GM12878 (cell line): ENCODE measurements around the gene INO80. TPM values are rescaled to one million over a fixed set of nuclear protein-coding genes. Genes with fewer than 3 reads are reported as not detected.

Source experiments
- ATAC-seq: fragments of 200-7000 bp; cut with Tn5 transposase; 3 replicates; pipeline ENCODE4 v1.9.1; 2020; ENCODE audit warnings: mild to moderate bottlenecking, moderate library complexity
- BruUV-seq: library from RNA; stranded (reverse); fragments of 400-500 nt; replicated peaks from 2 replicates; lab custom pipeline; 2021; lab: Mats Ljungman, UMichigan
- CTCF ChIA-PET: fragments of 300-600 bp; sonication (Branson Sonifier 250); formaldehyde crosslinking; extraction: SDS; loops from one replicate; lab custom pipeline; 2021; ENCODE audit warnings: inconsistent platforms; lab: Yijun Ruan, JAX
- POLR2A ChIA-PET: fragments of 350-600 bp; formaldehyde crosslinking; extraction: SDS; loops from one replicate; lab custom pipeline; 2021; ENCODE audit warnings: inconsistent platforms; lab: Charles Lee
- RAD21 ChIA-PET: fragments of 300-600 bp; sonication (Branson Sonifier 250); formaldehyde crosslinking; loops from one replicate; lab custom pipeline; 2023; ENCODE audit warnings: antibody characterized with exemption; ENCODE audit not compliant: unreplicated experiment; lab: Charles Lee
- SMC1A ChIA-PET: fragments of 300-600 bp; sonication (Branson Sonifier 250); formaldehyde crosslinking; loops from one replicate; lab custom pipeline; 2023; ENCODE audit not compliant: unreplicated experiment, uncharacterized antibody; lab: Charles Lee
- DNase-seq: peaks from one replicate; pipeline ENCODE4 v3.0.0-alpha.2; 2011; ENCODE audit warnings: low read depth, low spot score
- FAIRE-seq: peaks from 3 replicates; lab custom pipeline; 2011; peaks lifted over from hg19 to GRCh38; lab: Jason Lieb, UNC
- H2AFZ ChIP-seq: 2 replicates; pipeline ENCODE4 v1.6.0; 2011; ENCODE audit warnings: low read depth, low read length, control low read depth; ENCODE audit not compliant: control insufficient read depth
- H3K27ac ChIP-seq: 2 replicates; pipeline ENCODE4 v1.5.1; 2011; ENCODE audit warnings: control low read depth; ENCODE audit not compliant: control insufficient read depth, insufficient read depth
- H3K27me3 ChIP-seq, 2 experiments: replicated peaks in 1 of 2; 2 replicates each; pipeline versions ENCODE4 v1.6.0 to v1.6.1; 2011; ENCODE audit warnings: low read length in 1 of 2; ENCODE audit not compliant: control insufficient read depth in 2 of 2, insufficient read depth in 2 of 2
- H3K36me3 ChIP-seq, 2 experiments: 2 replicates each; pipeline ENCODE4 v1.5.1; 2011; ENCODE audit warnings: low read length in 1 of 2; ENCODE audit not compliant: control insufficient read depth in 2 of 2, insufficient read depth in 2 of 2
- H3K4me1 ChIP-seq: 2 replicates; pipeline ENCODE4 v1.6.1; 2011; ENCODE audit warnings: mild to moderate bottlenecking, low read length, moderate library complexity, mixed read lengths; ENCODE audit not compliant: control insufficient read depth, insufficient read depth
- H3K4me2 ChIP-seq: 2 replicates; pipeline ENCODE4 v1.6.0; 2011; ENCODE audit warnings: control low read depth; ENCODE audit not compliant: control insufficient read depth, insufficient read depth
- H3K4me3 ChIP-seq: fragments of 200-600 bp; sonication (generic); 2 replicates; pipeline ENCODE4 v1.5.1; 2016
- H3K79me2 ChIP-seq: 2 replicates; pipeline ENCODE4 v1.6.0; 2011; ENCODE audit warnings: low read length; ENCODE audit not compliant: control insufficient read depth, insufficient read depth
- H3K9ac ChIP-seq: 2 replicates; pipeline ENCODE4 v1.8.0; 2011; ENCODE audit warnings: low read length, control low read depth, mixed read lengths; ENCODE audit not compliant: control insufficient read depth, insufficient read depth
- H3K9me3 ChIP-seq: replicated peaks from 3 replicates; pipeline ENCODE4 v1.5.1; 2011; ENCODE audit warnings: mild to moderate bottlenecking, low read length; ENCODE audit not compliant: control insufficient read depth, insufficient read depth
- H4K20me1 ChIP-seq: 2 replicates; pipeline ENCODE4 v1.6.0; 2011; ENCODE audit not compliant: control insufficient read depth, insufficient read depth
- ATF2 ChIP-seq: IDR thresholded peaks from 2 replicates; pipeline ENCODE4 v1.6.1; 2012; ENCODE audit warnings: low read length, inconsistent platforms
- BCL3 ChIP-seq: IDR thresholded peaks from 2 replicates; pipeline ENCODE4 v1.6.1; 2011; ENCODE audit warnings: borderline replicate concordance, low read depth, mild to moderate bottlenecking, moderate library complexity, low read length; ENCODE audit not compliant: insufficient read depth, poor library complexity, severe bottlenecking
- CBX5 ChIP-seq: sonication (generic); IDR thresholded peaks from 2 replicates; pipeline ENCODE4 v1.6.1; 2016; ENCODE audit warnings: low read depth, moderate library complexity, mild to moderate bottlenecking, inconsistent platforms
- CTCF ChIP-seq, 3 experiments: IDR thresholded peaks in 2 of 3; conservative IDR thresholded peaks in 1 of 3; 2 replicates each; pipeline ENCODE4 v1.5.1; 2011; ENCODE audit warnings: low read depth in 3 of 3, low read length in 3 of 3, mild to moderate bottlenecking in 3 of 3, control low read depth in 2 of 3, moderate library complexity in 2 of 3, inconsistent platforms in 1 of 3, mixed read lengths in 1 of 3; ENCODE audit not compliant: control insufficient read depth in 2 of 3, insufficient read depth in 1 of 3; ENCODE audit errors: extremely low read depth in 1 of 3
- EP300 ChIP-seq, 2 experiments: fragments of 150-350 bp in 1 of 2; IDR thresholded peaks; 2 replicates each; pipeline ENCODE4 v1.6.1; 2011 to 2012; ENCODE audit warnings: low read depth in 2 of 2, low read length in 2 of 2, borderline replicate concordance in 1 of 2, improper control_type of control experiment in 1 of 2, inconsistent platforms in 1 of 2; ENCODE audit not compliant: control insufficient read depth in 1 of 2
- ESRRA ChIP-seq: IDR thresholded peaks from 2 replicates; pipeline ENCODE4 v1.6.1; 2012; ENCODE audit warnings: mild to moderate bottlenecking, low read length, improper control_type of control experiment
- JUND ChIP-seq: IDR thresholded peaks from 2 replicates; pipeline ENCODE4 v1.6.1; 2012; ENCODE audit warnings: low read depth, mild to moderate bottlenecking, low read length, improper control_type of control experiment, moderate library complexity
- LARP7 ChIP-seq: fragments of 450-650 bp; IDR thresholded peaks from 2 replicates; pipeline ENCODE4 v1.6.1; 2017; ENCODE audit warnings: mild to moderate bottlenecking
- RBBP5 ChIP-seq: fragments of 200-600 bp; sonication (generic); conservative IDR thresholded peaks from 2 replicates; pipeline ENCODE4 v1.6.1; 2016
- WGBS: methylation state at CpG from one replicate; pipeline ENCODE4 v1.1.6; 2016; ENCODE audit warnings: low lambda C conversion rate; ENCODE audit not compliant: insufficient replicate concordance, insufficient coverage; ENCODE audit errors: missing lambda C conversion rate; 5-methylcytosine and 5-hydroxymethylcytosine counted together
- in situ Hi-C: fragments of 300-500 bp; cut with MboI; formaldehyde crosslinking; loops from 9 replicates; pipeline ENCODE4 v1.14.3; 2018; ENCODE audit warnings: mixed read lengths
- intact Hi-C: fragments of 100-400 bp; cut with micrococcal nuclease; formaldehyde crosslinking; loops from one replicate; pipeline ENCODE4 v1.14.2; 2022; ENCODE audit not compliant: unreplicated experiment
- polyA plus RNA-seq, 11 experiments: library from polyadenylated mRNA; depleted of rRNA in 4 of 11; unstranded in 6 of 11; stranded (reverse) in 5 of 11; fragments of >200 nt; fragmentation: Nextera tagmentation in 4 of 11; fragmentation: Illumina TruSeq in 1 of 11; extraction: Ambion mirVana in 4 of 11; extraction: Trizol in 1 of 11; gene quantifications; 1 replicate in 1 of 11; 2 replicates in 10 of 11; pipeline versions ENCODE4 v1.2.1 to v1.2.3, GENCODE V29; 2011 to 2016; ENCODE audit warnings: inconsistent platforms in 2 of 11, missing spikeins in 2 of 11, low read depth in 1 of 11
- total RNA-seq, 4 experiments: library from RNA; depleted of rRNA in 3 of 4; stranded (reverse); fragments of >200 nt in 3 of 4; fragmentation: Illumina TruSeq in 1 of 4; extraction: Trizol in 1 of 4; gene quantifications; 2 replicates each; pipeline versions ENCODE4 v1.2.1 to v1.2.3, GENCODE V29; 2013 to 2021

INO80 gene
- total and polyA plus RNA-seq, 10 of the 15 experiments (the other 5 are each of a cell fraction or from before 2014, with no cell fraction given): 4.5 to 25.0 (median 14.2) TPM

GRCh38 chr15:41010345-41010744 lies 105.7 kb downstream of the INO80 start:
- Histone ChIP-seq H4K20me1 (no peaks in the 10 kb centered on the region), H3K9ac (no peak overlapping the region), H3K36me3 (peaks cover 0 to 15% of the 10 kb centered on the region in 2 experiments; a peak in 2 of 4 replicates), H3K4me3 (no peak overlapping the region), H3K27ac (no peak overlapping the region), H3K79me2 (0 out of 2 replicates have a peak, but pooled peaks cover 2% of the 10 kb centered on the region), H3K9me3 (no peaks in the 10 kb centered on the region), H3K4me2 (no peak overlapping the region), H2AFZ (no peak overlapping the region), H3K27me3 (no peaks in the 10 kb centered on the region), H3K4me1 (peaks cover 21% of the 10 kb centered on the region)
- ChIA-PET CTCF (no interaction called here), POLR2A (no interaction called here), RAD21 (no interaction called here), SMC1A (no interaction called here)
- DNase-seq (no peak), ATAC-seq (no peak), FAIRE-seq (no peak)
- intact Hi-C loops (no loop called here), in situ Hi-C loops (no loop called here)
- no TSS peak for BruUV-seq
- no peak for TF ChIP-seq RBBP5

- RAD21 ChIA-PET: interaction anchor here (0.7 kb wide), 2 partner anchors 14 to 107 kb away, joined by 3 to 4 read pairs; no protein-coding TSS in a partner anchor
- H3K27me3 ChIP-seq: no peaks in the 10 kb centered on the region
- no peaks in the 10 kb centered on the region for H3K9me3 ChIP-seq
- no peak overlapping the region for H3K4me3 ChIP-seq
- POLR2A ChIA-PET: interaction anchor here (1.4 kb wide), 1 partner anchor 12 kb away, joined by 5 read pairs; no protein-coding TSS in a partner anchor
- WGBS: 80% methylated on average over 2 of the region's 2 CpGs
- FAIRE-seq (no peak), ATAC-seq (no peak), DNase-seq (no peak)
- H3K4me1 ChIP-seq: no peaks in the 10 kb centered on the region
- TF ChIP-seq ATF2 (no peak), ESRRA (no peak), BCL3 (no peak), CTCF (IDR thresholded peaks at IDR 0.05 in 2 of 3, conservative IDR thresholded peaks at IDR 0.05 in 1 of 3; ENCODE audit: control insufficient read depth in 2 of 3, extremely low read depth in 1 of 3, insufficient read depth in 1 of 3, low read depth in 3 of 3, low read length in 3 of 3) (no peak), CBX5 (no peak), EP300 (IDR thresholded peaks at IDR 0.05; ENCODE audit: borderline replicate concordance in 1 of 2, control insufficient read depth in 1 of 2, low read depth in 2 of 2, low read length in 2 of 2) (no peak), LARP7 (no peak), JUND (no peak)
- H3K79me2 ChIP-seq: no peaks in the 10 kb centered on the region
- no TSS peak for BruUV-seq
- no peak overlapping the region for H2AFZ ChIP-seq
- peaks cover under 1 to 19% of the 10 kb centered on the region in 2 experiments; a peak in 1 of 4 replicates for H3K36me3 ChIP-seq
- no peak overlapping the region for H3K4me2 ChIP-seq
- intact Hi-C loops: no loop called here
- CTCF ChIA-PET: interaction anchor here (0.7 to 1.8 kb wide), 6 partner anchors 8 to 114 kb away, joined by 3 to 6 read pairs (median 4); no protein-coding TSS in a partner anchor
- H4K20me1 ChIP-seq: no peaks in the 10 kb centered on the region
- no peak overlapping the region for H3K27ac ChIP-seq
- no peak overlapping the region for H3K9ac ChIP-seq
- SMC1A ChIA-PET: interaction anchor here (0.6 to 2.8 kb wide), 5 partner anchors 8 to 472 kb away, joined by 3 to 15 read pairs (median 4); no protein-coding TSS in a partner anchor
- in situ Hi-C loops: no loop called here
Measured at GRCh38 chr15:41006479-41006878, 109.6 kb downstream of the INO80 start.
